Peyer's patch (tissue), 4 donors: ENCODE results near the gene CRIP3.

ENCODE experiments used
- CTCF ChIP-seq, 6 experiments: fragments of 450-650 bp in 4 of 6; fragments of 200-600 bp in 2 of 6; sonication (generic) in 1 of 6; IDR thresholded peaks; one replicate each; pipeline ENCODE4 v1.5.1; 2017 to 2019; ENCODE audit warnings: antibody characterized with exemption in 6 of 6, mild to moderate bottlenecking in 3 of 6, moderate library complexity in 1 of 6
- POLR2A ChIP-seq, 2 donors: fragments of 450-650 bp; IDR thresholded peaks; one replicate each; pipeline ENCODE4 v1.5.1; 2017; ENCODE audit warnings: antibody characterized with exemption in 2 of 2, mild to moderate bottlenecking in 2 of 2, moderate library complexity in 2 of 2

- TF ChIP-seq CTCF (IDR thresholded peaks at IDR 0.05), result no peak
- peak; percentile 26 to 71 for TF ChIP-seq POLR2A (IDR thresholded peaks at IDR 0.05)
These were observed 39.2 kb downstream of the CRIP3 start for GRCh38 chr6:43269273-43270007.
